Astrocyte of the cerebellum (primary cell): ENCODE data around the gene SLC16A5.
A peak's percentile ranks its signal among the peaks of the same experiment; 100 is the strongest.

Experiments used
- DNase-seq: peaks from one replicate; pipeline ENCODE4 v3.0.0-alpha.2; 2011; ENCODE audit warnings: low read depth
- H3K4me3 ChIP-seq: 2 replicates; pipeline ENCODE4 v1.5.1; 2011; ENCODE audit warnings: mild to moderate bottlenecking, low read depth, low read length, moderate library complexity
- in situ Hi-C: cut with HindIII; loops from 2 replicates; pipeline ENCODE4 v1.10.0; 2017; ENCODE audit warnings: low sequenced_read_pairs
- TF ChIP-seq, protein P1 (sequence below): IDR thresholded peaks from 2 replicates; pipeline ENCODE4 v1.5.1; 2012; ENCODE audit warnings: low read length, low read depth, moderate library complexity, mild to moderate bottlenecking; ENCODE audit errors: missing control alignments

The SLC16A5 gene

GRCh38 chr17:75138519-75138918, 50.8 kb downstream of the SLC16A5 start:
- no peak overlapping the region for H3K4me3 ChIP-seq
- no peak for DNase-seq
- TF ChIP-seq, protein P1, sequence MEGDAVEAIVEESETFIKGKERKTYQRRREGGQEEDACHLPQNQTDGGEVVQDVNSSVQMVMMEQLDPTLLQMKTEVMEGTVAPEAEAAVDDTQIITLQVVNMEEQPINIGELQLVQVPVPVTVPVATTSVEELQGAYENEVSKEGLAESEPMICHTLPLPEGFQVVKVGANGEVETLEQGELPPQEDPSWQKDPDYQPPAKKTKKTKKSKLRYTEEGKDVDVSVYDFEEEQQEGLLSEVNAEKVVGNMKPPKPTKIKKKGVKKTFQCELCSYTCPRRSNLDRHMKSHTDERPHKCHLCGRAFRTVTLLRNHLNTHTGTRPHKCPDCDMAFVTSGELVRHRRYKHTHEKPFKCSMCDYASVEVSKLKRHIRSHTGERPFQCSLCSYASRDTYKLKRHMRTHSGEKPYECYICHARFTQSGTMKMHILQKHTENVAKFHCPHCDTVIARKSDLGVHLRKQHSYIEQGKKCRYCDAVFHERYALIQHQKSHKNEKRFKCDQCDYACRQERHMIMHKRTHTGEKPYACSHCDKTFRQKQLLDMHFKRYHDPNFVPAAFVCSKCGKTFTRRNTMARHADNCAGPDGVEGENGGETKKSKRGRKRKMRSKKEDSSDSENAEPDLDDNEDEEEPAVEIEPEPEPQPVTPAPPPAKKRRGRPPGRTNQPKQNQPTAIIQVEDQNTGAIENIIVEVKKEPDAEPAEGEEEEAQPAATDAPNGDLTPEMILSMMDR, result no peak
- in situ Hi-C loops, result loop anchor here (5.0 kb wide), 1 partner anchor 86 kb away; no protein-coding TSS in a partner anchor

DNA sequence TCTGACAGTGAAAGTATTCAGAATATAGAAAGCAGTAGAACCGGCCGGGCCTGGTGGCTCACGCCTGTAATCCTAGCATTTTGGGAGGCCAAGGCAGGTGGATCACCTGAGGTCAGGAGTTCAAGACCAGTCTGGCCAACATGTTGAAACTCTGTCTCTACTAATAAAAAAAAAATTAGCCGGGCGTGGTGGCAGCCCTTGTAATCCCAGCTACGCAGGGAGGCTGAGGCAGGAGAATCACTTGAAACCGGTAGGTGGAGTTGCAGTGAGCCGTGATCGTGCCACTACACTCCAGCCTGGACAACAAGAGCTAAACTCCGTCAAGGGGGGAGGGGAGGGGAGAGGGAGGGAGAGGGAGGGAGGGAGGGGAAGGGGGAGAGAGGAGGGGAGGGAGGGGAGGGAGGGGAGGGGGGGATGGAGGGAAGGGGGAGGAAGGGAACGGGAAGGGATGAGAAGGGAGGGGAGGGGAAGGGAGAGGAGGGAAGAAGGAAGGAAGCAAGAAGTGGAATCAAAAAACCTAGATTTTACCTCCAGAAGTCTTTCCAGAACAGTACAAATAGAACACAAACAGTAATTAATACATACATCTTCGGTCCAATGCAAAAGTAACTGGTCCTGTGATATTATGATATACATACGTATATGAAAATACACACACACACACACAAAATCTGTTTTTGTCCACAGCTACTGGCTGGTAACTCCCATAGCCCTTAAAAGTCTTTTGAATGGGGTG, 54.6 kb downstream of the SLC16A5 start:
- in situ Hi-C loops, result no loop called here
- H3K4me3 ChIP-seq, result no peak overlapping the region
- no peak for DNase-seq
- TF ChIP-seq, protein P1, result no peak

DNA sequence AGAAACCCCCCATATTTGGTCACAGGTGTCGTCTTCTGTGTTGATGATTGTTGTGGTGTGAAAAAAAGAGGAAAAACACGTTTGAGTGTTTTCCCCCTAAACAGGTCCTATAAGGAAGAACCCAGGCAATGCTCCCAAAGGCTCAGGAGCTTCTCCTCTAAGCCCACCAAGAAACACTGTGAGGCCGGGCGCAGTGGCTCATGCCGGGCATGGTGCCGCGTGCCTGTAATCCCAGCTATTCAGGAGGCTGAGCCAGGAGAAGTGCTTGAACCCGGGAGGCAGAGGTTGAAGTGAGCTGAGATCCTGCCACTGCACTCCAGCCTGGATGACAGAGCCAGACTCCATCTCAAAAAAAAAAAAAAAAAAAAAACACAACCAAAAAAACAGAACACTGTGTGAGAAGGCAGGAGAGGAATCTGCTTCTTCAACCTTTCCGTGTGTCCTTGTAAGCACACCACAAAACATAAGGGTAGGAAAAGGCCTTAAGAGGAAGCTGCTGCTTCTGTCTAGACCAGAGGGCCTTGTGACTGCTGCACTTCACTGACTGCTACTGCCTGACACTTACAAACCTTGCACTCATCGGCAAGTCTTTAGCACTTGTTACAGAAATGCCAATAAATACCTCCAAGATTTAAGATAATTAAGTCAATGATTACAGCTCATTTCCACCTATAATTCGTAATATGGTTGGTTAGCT, 57.2 kb downstream of the SLC16A5 start:
- TF ChIP-seq, protein P1, result no peak
- in situ Hi-C loops, result no loop called here
- no peak overlapping the region for H3K4me3 ChIP-seq
- DNase-seq, result no peak

DNA sequence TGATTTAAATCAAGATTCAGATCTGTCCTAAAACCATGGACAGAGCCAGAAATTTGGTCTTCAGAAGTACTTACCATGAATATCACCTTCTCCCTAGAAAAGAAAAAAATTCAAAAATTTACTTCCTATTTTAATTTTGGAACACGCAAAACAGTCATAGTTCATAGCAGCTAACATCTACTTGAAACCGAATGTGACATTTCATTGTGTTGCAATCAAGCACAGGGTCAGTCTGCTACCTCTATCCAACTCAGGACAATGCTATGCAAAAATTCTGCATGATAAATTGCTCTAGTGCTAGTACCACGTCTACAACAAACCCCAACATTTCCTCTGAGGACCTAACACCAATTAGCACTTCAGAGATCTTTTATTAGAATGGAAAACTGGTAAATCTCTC, 58.8 kb downstream of the SLC16A5 start:
- no peak for DNase-seq
- in situ Hi-C loops, result no loop called here
- H3K4me3 ChIP-seq, result no peak overlapping the region
- TF ChIP-seq, protein P1, result no peak

- in situ Hi-C loops, result no loop called here
- no peak overlapping the region for H3K4me3 ChIP-seq
- DNase-seq, result no peak
- TF ChIP-seq, protein P1, result no peak
These were observed 60.3 kb downstream of the SLC16A5 start for GRCh38 chr17:75147878-75148546.

- H3K4me3 ChIP-seq, result peak overlapping the region; percentile 95
- in situ Hi-C loops, result no loop called here
- TF ChIP-seq, protein P1, result no peak
- no peak for DNase-seq
These were observed 64.2 kb downstream of the SLC16A5 start for GRCh38 chr17:75151930-75152329.
